SK-N-SH (cell line): ENCODE results near the gene RAB5B. TPM values are rescaled to one million over a fixed set of nuclear protein-coding genes. Genes with fewer than 3 reads are reported as not detected.

ENCODE experiments used
- CTCF ChIA-PET: fragments of 300-600, 350-600 bp; formaldehyde crosslinking; extraction: SDS; loops from one replicate; lab custom pipeline; 2021; lab: Yijun Ruan, JAX
- POLR2A ChIA-PET: fragments of 350-600 bp; sonication (Branson Sonifier 250); formaldehyde crosslinking; extraction: SDS; loops from one replicate; lab custom pipeline; 2020; ENCODE audit warnings: antibody characterized with exemption, inconsistent platforms; lab: Yijun Ruan, JAX
- DNase-seq: peaks from one replicate; pipeline ENCODE4 v3.0.0; 2012
- H2AFZ ChIP-seq: fragments of 200-600 bp; sonication (generic); 2 replicates; pipeline ENCODE4 v1.8.1; 2016; ENCODE audit warnings: antibody characterized with exemption, mild to moderate bottlenecking, low read depth
- H3F3A ChIP-seq: fragments of 200-600 bp; sonication (generic); replicated peaks from 2 replicates; pipeline ENCODE3; 2016; ENCODE audit warnings: antibody characterized with exemption, mild to moderate bottlenecking; ENCODE audit not compliant: insufficient read depth
- H3K27ac ChIP-seq, 2 experiments: fragments of 200-500 bp in 1 of 2; fragments of 200-600 bp in 1 of 2; sonication (Bioruptor generic) in 1 of 2; sonication (generic), shearing (Covaris generic) in 1 of 2; 2 replicates each; pipeline versions ENCODE4 v1.5.1 to v1.6.1; 2014 to 2016; ENCODE audit warnings: low read depth in 2 of 2, inconsistent platforms in 1 of 2, low read length in 1 of 2, mild to moderate bottlenecking in 1 of 2, mixed read lengths in 1 of 2
- H3K27me3 ChIP-seq: fragments of 200-600 bp; sonication (generic), shearing (Covaris generic); 2 replicates; pipeline ENCODE4 v1.6.1; 2016; ENCODE audit warnings: mixed run types; ENCODE audit not compliant: insufficient read depth
- H3K36me3 ChIP-seq, 2 experiments: fragments of 200-500 bp in 1 of 2; fragments of 200-600 bp in 1 of 2; sonication (Bioruptor generic) in 1 of 2; sonication (generic) in 1 of 2; replicated peaks in 1 of 2; 2 replicates each; pipeline versions ENCODE3 to v1.5.1; 2014 to 2016; ENCODE audit warnings: low read length in 1 of 2, mild to moderate bottlenecking in 1 of 2; ENCODE audit not compliant: insufficient read depth in 2 of 2, control insufficient read depth in 1 of 2
- H3K4me1 ChIP-seq, 2 experiments: fragments of 200-500 bp in 1 of 2; fragments of 200-600 bp in 1 of 2; sonication (Bioruptor generic) in 1 of 2; sonication (generic), shearing (Covaris generic) in 1 of 2; 2 replicates each; pipeline versions ENCODE4 v1.5.1 to v1.6.1; 2014 to 2016; ENCODE audit warnings: low read depth in 1 of 2, low read length in 1 of 2, mixed run types in 1 of 2; ENCODE audit not compliant: insufficient read depth in 2 of 2, control insufficient read depth in 1 of 2
- H3K4me2 ChIP-seq: fragments of 200-600 bp; sonication (generic), shearing (Covaris generic); 2 replicates; pipeline ENCODE4 v1.6.1; 2017; ENCODE audit warnings: mixed run types
- H3K4me3 ChIP-seq, 2 experiments: fragments of 200-500 bp in 1 of 2; fragments of 200-600 bp in 1 of 2; sonication (Bioruptor generic) in 1 of 2; sonication (generic), shearing (Covaris generic) in 1 of 2; 2 replicates each; pipeline versions ENCODE4 v1.5.1 to v1.8.1; 2014 to 2016; ENCODE audit warnings: low read depth in 2 of 2, inconsistent platforms in 1 of 2, low read length in 1 of 2, mild to moderate bottlenecking in 1 of 2, mixed read lengths in 1 of 2, moderate library complexity in 1 of 2
- H3K79me2 ChIP-seq: fragments of 200-600 bp; sonication (generic); 2 replicates; pipeline ENCODE4 v1.8.1; 2017; ENCODE audit warnings: mild to moderate bottlenecking; ENCODE audit not compliant: insufficient read depth
- H3K9ac ChIP-seq: fragments of 200-600 bp; sonication (generic); 2 replicates; pipeline ENCODE4 v1.6.1; 2017; ENCODE audit warnings: mixed run types
- H3K9me2 ChIP-seq: fragments of 200-600 bp; sonication (generic); 2 replicates; pipeline ENCODE4 v1.6.1; 2017; ENCODE audit warnings: mixed run types
- H3K9me3 ChIP-seq: fragments of 200-600 bp; sonication (generic); 2 replicates; pipeline ENCODE4 v1.6.1; 2017; ENCODE audit warnings: mixed run types, mild to moderate bottlenecking, moderate library complexity
- H4K20me1 ChIP-seq: fragments of 200-600 bp; sonication (generic); 2 replicates; pipeline ENCODE4 v1.6.1; 2017; ENCODE audit warnings: mild to moderate bottlenecking, mixed run types; ENCODE audit not compliant: insufficient read depth
- CHD2 ChIP-seq: fragments of 150-350 bp; IDR thresholded peaks from 2 replicates; pipeline ENCODE4 v1.6.1; 2018; ENCODE audit warnings: low read length; ENCODE audit not compliant: partially characterized antibody
- EP300 ChIP-seq, 2 experiments: IDR thresholded peaks; 2 replicates each; pipeline versions ENCODE4 v1.4.0 to v1.6.1; 2012; ENCODE audit warnings: borderline replicate concordance in 1 of 2, low read depth in 1 of 2, low read length in 1 of 2
- EZH2phosphoT487 ChIP-seq: fragments of 200-600 bp; sonication (generic); IDR thresholded peaks from 2 replicates; pipeline ENCODE4 v1.6.1; 2017; ENCODE audit warnings: low read depth, mixed run types, mild to moderate bottlenecking, antibody characterized with exemption, moderate library complexity, borderline replicate concordance
- FOXJ3 ChIP-seq: sonication (generic); formaldehyde crosslinking; IDR thresholded peaks from 2 replicates; pipeline ENCODE4 v1.5.1; 2020; ENCODE audit warnings: mild to moderate bottlenecking, missing genetic modification reagents
- GATA2 ChIP-seq: sonication (generic); formaldehyde crosslinking; IDR thresholded peaks from 2 replicates; pipeline ENCODE4 v1.5.0; 2020; ENCODE audit warnings: mild to moderate bottlenecking, missing genetic modification reagents
- JUND ChIP-seq: IDR thresholded peaks from 2 replicates; pipeline ENCODE4 v1.4.0; 2012
- MEF2A ChIP-seq: IDR thresholded peaks from 2 replicates; pipeline ENCODE4 v1.4.0; 2012; ENCODE audit warnings: low read depth, borderline replicate concordance
- MXI1 ChIP-seq: IDR thresholded peaks from 2 replicates; pipeline ENCODE4 v1.6.1; 2012; ENCODE audit warnings: mild to moderate bottlenecking, low read depth, low read length, improper control_type of control experiment
- NFIC ChIP-seq: IDR thresholded peaks from 2 replicates; pipeline ENCODE4 v1.4.0; 2012; ENCODE audit warnings: borderline replicate concordance
- POLR2AphosphoS5 ChIP-seq: IDR thresholded peaks from 2 replicates; pipeline ENCODE4 v1.6.1; 2012; ENCODE audit warnings: low read depth, low read length
- RAD21 ChIP-seq: IDR thresholded peaks from 2 replicates; pipeline ENCODE4 v1.6.1; 2012; ENCODE audit warnings: mild to moderate bottlenecking, low read length
- RCOR1 ChIP-seq: fragments of 150-350 bp; IDR thresholded peaks from 2 replicates; pipeline ENCODE4 v1.6.1; 2017; ENCODE audit warnings: antibody characterized with exemption, low read length
- RFX5 ChIP-seq: IDR thresholded peaks from 2 replicates; pipeline ENCODE4 v1.6.1; 2012; ENCODE audit warnings: mild to moderate bottlenecking, improper control_type of control experiment, low read length
- RXRA ChIP-seq: IDR thresholded peaks from 2 replicates; pipeline ENCODE4 v1.4.0; 2012; ENCODE audit warnings: low read depth, mild to moderate bottlenecking, borderline replicate concordance
- SIN3A ChIP-seq: IDR thresholded peaks from 2 replicates; pipeline ENCODE4 v1.6.1; 2012; ENCODE audit warnings: low read depth, mild to moderate bottlenecking, low read length, moderate library complexity, borderline replicate concordance
- SMC3 ChIP-seq: IDR thresholded peaks from 2 replicates; pipeline ENCODE4 v1.6.1; 2012; ENCODE audit warnings: low read depth, low read length, improper control_type of control experiment
- TAF1 ChIP-seq: IDR thresholded peaks from 2 replicates; pipeline ENCODE4 v1.6.1; 2012; ENCODE audit warnings: low read depth, mild to moderate bottlenecking, low read length, moderate library complexity, borderline replicate concordance
- TCF12 ChIP-seq: IDR thresholded peaks from 2 replicates; pipeline ENCODE4 v1.4.0; 2012
- TEAD4 ChIP-seq: IDR thresholded peaks from 2 replicates; pipeline ENCODE4 v1.4.0; 2012; ENCODE audit warnings: mild to moderate bottlenecking, borderline replicate concordance; ENCODE audit not compliant: insufficient read depth
- YY1 ChIP-seq: IDR thresholded peaks from 2 replicates; pipeline ENCODE4 v1.4.0; 2012; ENCODE audit warnings: low read depth, mild to moderate bottlenecking
- WGBS: methylation state at CpG from one replicate; pipeline ENCODE4 v1.1.6; 2017; ENCODE audit warnings: low lambda C conversion rate; 5-methylcytosine and 5-hydroxymethylcytosine counted together
- polyA plus RNA-seq, 3 experiments: library from polyadenylated mRNA; depleted of rRNA; stranded (reverse); fragments of >200 nt; gene quantifications; 2 replicates each; pipeline ENCODE4 v1.2.3, GENCODE V29; 2012
- TF ChIP-seq, protein P1 (sequence below): IDR thresholded peaks from 2 replicates; pipeline ENCODE4 v1.4.0; 2012; ENCODE audit warnings: low read depth, borderline replicate concordance
- TF ChIP-seq, protein P2 (sequence below): IDR thresholded peaks from 2 replicates; pipeline ENCODE4; 2012
- TF ChIP-seq, protein P3 (sequence below): IDR thresholded peaks from 2 replicates; pipeline ENCODE4 v1.6.1; 2012; ENCODE audit warnings: mild to moderate bottlenecking, low read depth, low read length, moderate library complexity
- TF ChIP-seq, protein P4 (sequence below): fragments of 150-350 bp; IDR thresholded peaks from 2 replicates; pipeline ENCODE4 v1.6.1; 2017; ENCODE audit warnings: antibody characterized with exemption, low read length, low read depth, borderline replicate concordance

RAB5B gene
- polyA plus RNA-seq, 1 of the 3 experiments (the other 2 are of a cell fraction): 54.0 TPM

DNA sequence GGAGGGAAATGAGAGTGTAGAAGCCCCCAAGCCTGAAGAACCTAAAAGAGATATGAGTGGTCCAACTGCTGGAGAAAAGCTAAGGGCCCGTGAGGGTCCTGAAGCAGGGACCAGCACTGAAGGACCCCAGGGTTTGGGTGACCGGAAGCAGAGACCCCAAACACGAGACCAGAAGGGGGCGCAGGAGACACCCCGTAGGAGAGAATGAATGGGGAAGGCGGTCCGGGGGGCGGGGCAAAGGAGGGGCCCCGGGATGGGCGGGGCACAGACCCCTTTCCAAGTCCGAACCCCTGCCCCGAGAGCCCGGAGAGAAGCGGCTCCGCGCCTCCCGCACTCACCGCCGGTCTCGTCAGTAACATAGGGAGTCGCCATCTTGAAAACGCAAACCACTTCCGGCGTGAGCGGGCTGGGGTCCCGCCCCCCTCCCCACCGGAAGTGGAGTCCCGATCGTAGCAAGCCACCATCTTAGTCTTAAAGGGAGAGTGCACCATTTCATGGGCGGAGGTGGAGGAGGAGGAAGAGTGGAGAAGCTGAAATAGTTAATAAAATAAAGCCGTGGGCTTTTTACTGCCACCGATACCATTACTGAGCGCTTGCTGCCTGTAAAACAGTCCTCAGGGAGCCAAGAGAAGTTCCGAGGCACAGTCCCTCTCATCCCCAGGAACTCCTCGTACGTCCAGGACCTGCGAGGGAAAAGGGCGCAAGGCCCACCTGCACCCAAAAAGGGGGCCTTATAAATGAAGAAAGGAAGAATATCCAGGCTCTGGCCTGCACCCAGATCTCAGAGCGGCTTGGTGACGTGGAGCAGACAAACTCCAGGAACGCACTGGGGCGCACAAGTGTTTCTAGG lies 46.9 kb upstream of the RAB5B start:
- Histone ChIP-seq H3K9me3 (no peaks in the 10 kb centered on the region), H2AFZ (peak overlapping the region; percentile 92), H4K20me1 (no peaks in the 10 kb centered on the region), H3K27me3 (no peaks in the 10 kb centered on the region), H3K79me2 (peaks cover 73% of the 10 kb centered on the region), H3K36me3 (peaks cover 0 to 5% of the 10 kb centered on the region in 2 experiments), H3K4me2 (peak overlapping the region; percentile 97), H3F3A (peaks cover 35% of the 10 kb centered on the region), H3K4me3 (peak overlapping the region; percentile 90 to 94), H3K4me1 (peaks cover 21 to 28% of the 10 kb centered on the region in 2 experiments; a peak in 3 of 4 replicates), H3K27ac (peak overlapping the region; percentile 94 to 98), H3K9ac (peak overlapping the region; percentile 89), H3K9me2 (no peaks in the 10 kb centered on the region)
- CTCF ChIA-PET: interaction anchor here (0.6 to 6.4 kb wide), 43 partner anchors 9 to 356 kb away, joined by 3 to 51 read pairs (median 4); partner anchors contain the start of genes BLOC1S1, CD63, DNAJC14 and ORMDL2
- POLR2A ChIA-PET: interaction anchor here (1.0 to 4.2 kb wide), 7 partner anchors 10 to 189 kb away, joined by 3 to 39 read pairs (median 4); partner anchors contain the start of genes DNAJC14, ORMDL2, RAB5B and SARNP
- DNase-seq: peak; percentile 96
- WGBS: 1% methylated on average over 33 of the region's 42 CpGs
- TF ChIP-seq CHD2 (no peak), RXRA (no peak), POLR2AphosphoS5 (peak; percentile 54), YY1 (peak; percentile 94), RCOR1 (no peak), JUND (no peak), RFX5 (no peak), RAD21 (no peak; the same call in 1 of the 2 replicates), NFIC (no peak), TEAD4 (no peak), MEF2A (peak; percentile 33; the same call in 1 of the 2 replicates), EZH2phosphoT487 (no peak), SIN3A (no peak), TCF12 (peak; percentile 19; the same call in 1 of the 2 replicates), TAF1 (peak; percentile 93), SMC3 (no peak; the same call in 1 of the 2 replicates), EP300 (IDR thresholded peaks at IDR 0.05; ENCODE audit: borderline replicate concordance in 1 of 2, low read depth in 1 of 2, low read length in 1 of 2) (no peak), MXI1 (peak; percentile 72; the same call in 1 of the 2 replicates), FOXJ3 (CRISPR knock-in tag) (no peak), GATA2 (no peak)
- TF ChIP-seq, protein P1, sequence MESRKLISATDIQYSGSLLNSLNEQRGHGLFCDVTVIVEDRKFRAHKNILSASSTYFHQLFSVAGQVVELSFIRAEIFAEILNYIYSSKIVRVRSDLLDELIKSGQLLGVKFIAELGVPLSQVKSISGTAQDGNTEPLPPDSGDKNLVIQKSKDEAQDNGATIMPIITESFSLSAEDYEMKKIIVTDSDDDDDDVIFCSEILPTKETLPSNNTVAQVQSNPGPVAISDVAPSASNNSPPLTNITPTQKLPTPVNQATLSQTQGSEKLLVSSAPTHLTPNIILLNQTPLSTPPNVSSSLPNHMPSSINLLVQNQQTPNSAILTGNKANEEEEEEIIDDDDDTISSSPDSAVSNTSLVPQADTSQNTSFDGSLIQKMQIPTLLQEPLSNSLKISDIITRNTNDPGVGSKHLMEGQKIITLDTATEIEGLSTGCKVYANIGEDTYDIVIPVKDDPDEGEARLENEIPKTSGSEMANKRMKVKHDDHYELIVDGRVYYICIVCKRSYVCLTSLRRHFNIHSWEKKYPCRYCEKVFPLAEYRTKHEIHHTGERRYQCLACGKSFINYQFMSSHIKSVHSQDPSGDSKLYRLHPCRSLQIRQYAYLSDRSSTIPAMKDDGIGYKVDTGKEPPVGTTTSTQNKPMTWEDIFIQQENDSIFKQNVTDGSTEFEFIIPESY: no peak
- TF ChIP-seq, protein P2, sequence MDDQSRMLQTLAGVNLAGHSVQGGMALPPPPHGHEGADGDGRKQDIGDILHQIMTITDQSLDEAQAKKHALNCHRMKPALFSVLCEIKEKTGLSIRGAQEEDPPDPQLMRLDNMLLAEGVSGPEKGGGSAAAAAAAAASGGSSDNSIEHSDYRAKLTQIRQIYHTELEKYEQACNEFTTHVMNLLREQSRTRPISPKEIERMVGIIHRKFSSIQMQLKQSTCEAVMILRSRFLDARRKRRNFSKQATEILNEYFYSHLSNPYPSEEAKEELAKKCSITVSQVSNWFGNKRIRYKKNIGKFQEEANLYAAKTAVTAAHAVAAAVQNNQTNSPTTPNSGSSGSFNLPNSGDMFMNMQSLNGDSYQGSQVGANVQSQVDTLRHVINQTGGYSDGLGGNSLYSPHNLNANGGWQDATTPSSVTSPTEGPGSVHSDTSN: no peak
- TF ChIP-seq, protein P3, sequence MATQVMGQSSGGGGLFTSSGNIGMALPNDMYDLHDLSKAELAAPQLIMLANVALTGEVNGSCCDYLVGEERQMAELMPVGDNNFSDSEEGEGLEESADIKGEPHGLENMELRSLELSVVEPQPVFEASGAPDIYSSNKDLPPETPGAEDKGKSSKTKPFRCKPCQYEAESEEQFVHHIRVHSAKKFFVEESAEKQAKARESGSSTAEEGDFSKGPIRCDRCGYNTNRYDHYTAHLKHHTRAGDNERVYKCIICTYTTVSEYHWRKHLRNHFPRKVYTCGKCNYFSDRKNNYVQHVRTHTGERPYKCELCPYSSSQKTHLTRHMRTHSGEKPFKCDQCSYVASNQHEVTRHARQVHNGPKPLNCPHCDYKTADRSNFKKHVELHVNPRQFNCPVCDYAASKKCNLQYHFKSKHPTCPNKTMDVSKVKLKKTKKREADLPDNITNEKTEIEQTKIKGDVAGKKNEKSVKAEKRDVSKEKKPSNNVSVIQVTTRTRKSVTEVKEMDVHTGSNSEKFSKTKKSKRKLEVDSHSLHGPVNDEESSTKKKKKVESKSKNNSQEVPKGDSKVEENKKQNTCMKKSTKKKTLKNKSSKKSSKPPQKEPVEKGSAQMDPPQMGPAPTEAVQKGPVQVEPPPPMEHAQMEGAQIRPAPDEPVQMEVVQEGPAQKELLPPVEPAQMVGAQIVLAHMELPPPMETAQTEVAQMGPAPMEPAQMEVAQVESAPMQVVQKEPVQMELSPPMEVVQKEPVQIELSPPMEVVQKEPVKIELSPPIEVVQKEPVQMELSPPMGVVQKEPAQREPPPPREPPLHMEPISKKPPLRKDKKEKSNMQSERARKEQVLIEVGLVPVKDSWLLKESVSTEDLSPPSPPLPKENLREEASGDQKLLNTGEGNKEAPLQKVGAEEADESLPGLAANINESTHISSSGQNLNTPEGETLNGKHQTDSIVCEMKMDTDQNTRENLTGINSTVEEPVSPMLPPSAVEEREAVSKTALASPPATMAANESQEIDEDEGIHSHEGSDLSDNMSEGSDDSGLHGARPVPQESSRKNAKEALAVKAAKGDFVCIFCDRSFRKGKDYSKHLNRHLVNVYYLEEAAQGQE: no peak
- TF ChIP-seq, protein P4, sequence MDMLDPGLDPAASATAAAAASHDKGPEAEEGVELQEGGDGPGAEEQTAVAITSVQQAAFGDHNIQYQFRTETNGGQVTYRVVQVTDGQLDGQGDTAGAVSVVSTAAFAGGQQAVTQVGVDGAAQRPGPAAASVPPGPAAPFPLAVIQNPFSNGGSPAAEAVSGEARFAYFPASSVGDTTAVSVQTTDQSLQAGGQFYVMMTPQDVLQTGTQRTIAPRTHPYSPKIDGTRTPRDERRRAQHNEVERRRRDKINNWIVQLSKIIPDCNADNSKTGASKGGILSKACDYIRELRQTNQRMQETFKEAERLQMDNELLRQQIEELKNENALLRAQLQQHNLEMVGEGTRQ: no peak
